HEK293 (cell line): Measurements from ENCODE around the gene PDE11A.

Experiments
- CTCF ChIP-seq: fragments of 450-650 bp; formaldehyde crosslinking; IDR thresholded peaks from 2 replicates; pipeline ENCODE4 v1.5.1; 2016; ENCODE audit warnings: missing biosample characterization, missing genetic modification characterization
- ZNF157 ChIP-seq: fragments of 450-650 bp; formaldehyde crosslinking; IDR thresholded peaks from 2 replicates; pipeline ENCODE4 v1.5.1; 2016; ENCODE audit warnings: missing biosample characterization, missing genetic modification characterization
- ZNF184 ChIP-seq: fragments of 450-650 bp; IDR thresholded peaks from 2 replicates; pipeline ENCODE4 v1.5.1; 2018; ENCODE audit warnings: missing biosample characterization, mild to moderate bottlenecking, missing genetic modification characterization
- ZNF335 ChIP-seq: fragments of 450-650 bp; formaldehyde crosslinking; conservative IDR thresholded peaks from 2 replicates; pipeline ENCODE4 v1.5.1; 2016; ENCODE audit warnings: missing biosample characterization, missing genetic modification characterization
- ZNF629 ChIP-seq: fragments of 450-650 bp; formaldehyde crosslinking; IDR thresholded peaks from 2 replicates; pipeline ENCODE4 v1.5.1; 2017; ENCODE audit warnings: missing biosample characterization, missing genetic modification characterization
- TF ChIP-seq, protein P1 (sequence below): sonication (generic); formaldehyde crosslinking; IDR thresholded peaks from 2 replicates; pipeline ENCODE4 v1.8.1; 2022; ENCODE audit warnings: mild to moderate bottlenecking, moderate library complexity, missing genetic modification reagents

- TF ChIP-seq ZNF629 (no peak), ZNF184 (tag by site-specific recombination) (no peak), ZNF157 (tag by site-specific recombination) (no peak), CTCF (tag by site-specific recombination) (no peak), ZNF335 (no peak)
- TF ChIP-seq, protein P1, sequence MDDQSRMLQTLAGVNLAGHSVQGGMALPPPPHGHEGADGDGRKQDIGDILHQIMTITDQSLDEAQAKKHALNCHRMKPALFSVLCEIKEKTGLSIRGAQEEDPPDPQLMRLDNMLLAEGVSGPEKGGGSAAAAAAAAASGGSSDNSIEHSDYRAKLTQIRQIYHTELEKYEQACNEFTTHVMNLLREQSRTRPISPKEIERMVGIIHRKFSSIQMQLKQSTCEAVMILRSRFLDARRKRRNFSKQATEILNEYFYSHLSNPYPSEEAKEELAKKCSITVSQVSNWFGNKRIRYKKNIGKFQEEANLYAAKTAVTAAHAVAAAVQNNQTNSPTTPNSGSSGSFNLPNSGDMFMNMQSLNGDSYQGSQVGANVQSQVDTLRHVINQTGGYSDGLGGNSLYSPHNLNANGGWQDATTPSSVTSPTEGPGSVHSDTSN (CRISPR knock-in tag) = no peak
Observed at GRCh38 chr2:177917169-177917568, 155.4 kb downstream of the PDE11A start.
